Body of pancreas (tissue), 4 donors: ENCODE data around the gene ARHGAP32.

Experiments
- POLR2A ChIP-seq, 3 donors: fragments of 450-650 bp; IDR thresholded peaks; one replicate each; pipeline ENCODE4 v1.6.1; 2016; ENCODE audit warnings: antibody characterized with exemption in 3 of 3, mild to moderate bottlenecking in 2 of 3
- TF ChIP-seq, protein P1 (sequence below), 7 experiments: fragments of 450-650 bp in 4 of 7; fragments of 200-600 bp in 3 of 7; sonication (generic) in 3 of 7; IDR thresholded peaks; one replicate each; pipeline ENCODE4 v1.5.1; 2016 to 2019; ENCODE audit warnings: antibody characterized with exemption in 7 of 7

GRCh38 chr11:129189646-129190045 lies 2.5 kb downstream of the ARHGAP32 start:
- TF ChIP-seq, protein P1, sequence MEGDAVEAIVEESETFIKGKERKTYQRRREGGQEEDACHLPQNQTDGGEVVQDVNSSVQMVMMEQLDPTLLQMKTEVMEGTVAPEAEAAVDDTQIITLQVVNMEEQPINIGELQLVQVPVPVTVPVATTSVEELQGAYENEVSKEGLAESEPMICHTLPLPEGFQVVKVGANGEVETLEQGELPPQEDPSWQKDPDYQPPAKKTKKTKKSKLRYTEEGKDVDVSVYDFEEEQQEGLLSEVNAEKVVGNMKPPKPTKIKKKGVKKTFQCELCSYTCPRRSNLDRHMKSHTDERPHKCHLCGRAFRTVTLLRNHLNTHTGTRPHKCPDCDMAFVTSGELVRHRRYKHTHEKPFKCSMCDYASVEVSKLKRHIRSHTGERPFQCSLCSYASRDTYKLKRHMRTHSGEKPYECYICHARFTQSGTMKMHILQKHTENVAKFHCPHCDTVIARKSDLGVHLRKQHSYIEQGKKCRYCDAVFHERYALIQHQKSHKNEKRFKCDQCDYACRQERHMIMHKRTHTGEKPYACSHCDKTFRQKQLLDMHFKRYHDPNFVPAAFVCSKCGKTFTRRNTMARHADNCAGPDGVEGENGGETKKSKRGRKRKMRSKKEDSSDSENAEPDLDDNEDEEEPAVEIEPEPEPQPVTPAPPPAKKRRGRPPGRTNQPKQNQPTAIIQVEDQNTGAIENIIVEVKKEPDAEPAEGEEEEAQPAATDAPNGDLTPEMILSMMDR (IDR thresholded peaks at IDR 0.05) = no peak
- TF ChIP-seq POLR2A (IDR thresholded peaks at IDR 0.05) = no peak
